ENCODE data around the gene ACSL3.

DNA sequence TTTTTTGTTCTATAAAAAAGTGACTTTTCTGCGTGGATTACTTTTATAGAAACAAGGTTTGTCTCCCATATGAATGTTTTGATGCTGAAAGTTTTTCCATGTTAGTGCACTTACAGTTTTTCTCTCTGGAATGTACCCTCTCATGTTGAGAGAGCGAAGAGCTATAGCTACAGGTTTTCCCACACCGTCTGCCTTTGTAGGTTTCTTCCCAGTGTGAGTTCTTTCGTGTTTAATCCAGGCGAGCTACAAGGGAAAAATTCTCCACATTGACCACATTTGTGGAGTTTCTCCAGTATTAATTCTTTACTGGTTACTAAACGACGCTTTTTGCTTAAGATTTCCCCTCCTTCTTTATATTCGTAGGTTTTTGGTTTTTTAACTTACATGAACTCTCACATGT lies 85.1 kb downstream of the ACSL3 start:
- TF ChIP-seq, protein P1, sequence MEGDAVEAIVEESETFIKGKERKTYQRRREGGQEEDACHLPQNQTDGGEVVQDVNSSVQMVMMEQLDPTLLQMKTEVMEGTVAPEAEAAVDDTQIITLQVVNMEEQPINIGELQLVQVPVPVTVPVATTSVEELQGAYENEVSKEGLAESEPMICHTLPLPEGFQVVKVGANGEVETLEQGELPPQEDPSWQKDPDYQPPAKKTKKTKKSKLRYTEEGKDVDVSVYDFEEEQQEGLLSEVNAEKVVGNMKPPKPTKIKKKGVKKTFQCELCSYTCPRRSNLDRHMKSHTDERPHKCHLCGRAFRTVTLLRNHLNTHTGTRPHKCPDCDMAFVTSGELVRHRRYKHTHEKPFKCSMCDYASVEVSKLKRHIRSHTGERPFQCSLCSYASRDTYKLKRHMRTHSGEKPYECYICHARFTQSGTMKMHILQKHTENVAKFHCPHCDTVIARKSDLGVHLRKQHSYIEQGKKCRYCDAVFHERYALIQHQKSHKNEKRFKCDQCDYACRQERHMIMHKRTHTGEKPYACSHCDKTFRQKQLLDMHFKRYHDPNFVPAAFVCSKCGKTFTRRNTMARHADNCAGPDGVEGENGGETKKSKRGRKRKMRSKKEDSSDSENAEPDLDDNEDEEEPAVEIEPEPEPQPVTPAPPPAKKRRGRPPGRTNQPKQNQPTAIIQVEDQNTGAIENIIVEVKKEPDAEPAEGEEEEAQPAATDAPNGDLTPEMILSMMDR (IDR thresholded peaks at IDR 0.05; ENCODE audit: low read length) = no peak
- no peak for TF ChIP-seq EZH2 (IDR thresholded peaks at IDR 0.05; ENCODE audit: borderline replicate concordance, low read length)
